GM19099 (cell line): ENCODE results near the gene ITCH.

Source experiments
- POLR2A ChIP-seq: IDR thresholded peaks from 3 replicates; pipeline ENCODE4 v1.6.1; 2011; ENCODE audit warnings: low read depth; ENCODE audit not compliant: insufficient read length; ENCODE audit errors: extremely low read depth

ITCH gene

DNA sequence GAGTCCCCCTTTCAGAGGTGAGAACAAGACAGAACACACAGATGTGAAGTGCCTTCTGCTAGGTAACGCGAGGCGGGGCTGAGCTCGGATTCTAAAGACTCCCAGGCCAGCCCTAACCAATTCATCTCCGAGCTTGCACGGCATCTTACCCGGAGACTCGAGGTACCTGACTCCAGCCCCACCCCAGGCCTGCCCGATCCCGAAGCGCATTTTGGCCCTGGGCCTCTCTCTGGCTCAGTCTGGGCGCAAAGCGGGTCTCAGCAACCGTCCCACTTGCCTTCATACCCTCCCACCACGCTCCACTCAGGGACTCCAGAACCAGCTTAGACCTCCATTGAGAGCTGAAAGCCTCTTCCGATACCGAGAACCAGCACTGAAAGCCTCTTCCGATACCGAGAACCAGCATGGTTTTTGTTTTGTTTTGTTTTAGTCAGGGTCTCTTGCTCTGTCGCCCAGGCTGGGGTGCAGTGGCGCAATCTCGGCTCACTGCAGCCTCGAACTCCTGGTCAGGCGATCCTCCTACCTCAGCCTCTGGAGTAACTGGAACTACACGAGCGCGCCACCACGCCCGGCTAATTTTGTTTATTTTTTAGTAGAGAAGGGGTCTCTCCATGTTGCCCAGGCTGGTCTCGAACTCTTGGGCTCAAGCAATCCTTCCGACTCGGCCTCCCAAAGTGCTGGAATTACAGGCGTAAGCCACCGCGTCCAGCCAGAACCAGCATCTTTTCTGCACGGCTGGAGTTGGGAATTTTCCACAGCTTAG lies 152.6 kb downstream of the ITCH start:
- peak; percentile 38 for TF ChIP-seq POLR2A

DNA sequence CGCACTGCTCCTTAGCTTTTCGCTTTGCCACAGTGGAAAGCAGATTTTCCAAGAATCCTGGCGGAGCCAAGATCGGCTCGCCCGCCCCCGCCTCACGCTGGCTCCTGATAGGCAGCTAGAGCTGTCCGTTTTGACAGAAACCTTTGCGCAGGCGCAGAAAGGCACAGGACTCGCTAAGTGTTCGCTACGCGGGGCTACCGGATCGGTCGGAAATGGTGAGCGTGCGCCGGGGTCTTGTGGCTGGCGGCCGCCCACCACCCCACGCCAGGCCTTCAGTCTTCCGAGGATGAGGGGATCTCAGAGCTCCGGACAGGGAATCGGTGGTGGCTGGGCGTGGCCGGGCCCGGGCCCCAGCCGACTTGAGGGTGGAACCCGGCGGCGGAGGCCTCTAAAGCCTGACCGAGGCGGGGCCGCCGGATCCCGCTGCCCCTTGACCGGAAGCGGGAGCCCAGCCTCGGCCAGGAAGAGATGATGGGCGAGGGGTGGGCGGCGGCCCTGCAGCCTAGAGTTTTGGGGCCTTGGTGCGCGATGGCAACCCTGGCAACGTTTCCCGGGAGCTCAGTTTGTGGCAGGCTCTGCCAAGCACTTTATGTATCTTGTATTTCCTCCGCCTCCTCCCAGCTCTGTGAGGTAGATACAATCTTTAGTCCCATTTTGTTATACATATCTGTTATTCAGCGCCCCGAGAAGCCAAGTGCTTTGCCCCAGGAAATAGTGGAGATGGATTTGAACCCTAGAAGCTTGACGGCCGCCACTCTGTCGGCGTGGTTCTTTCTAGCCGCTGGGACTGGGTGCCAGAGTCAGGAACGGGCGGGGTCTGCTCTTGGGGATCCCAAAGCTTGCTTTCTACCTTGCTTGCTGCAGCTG lies 153.4 kb downstream of the ITCH start, which contains the start of gene DYNLRB1:
Gene DYNLRB1, plus strand, starts transcription at position 176 of the 867 bp plus-strand sequence. Its CDS starts 37 bp downstream, at position 213.
- TF ChIP-seq POLR2A = peak; percentile 74

DNA sequence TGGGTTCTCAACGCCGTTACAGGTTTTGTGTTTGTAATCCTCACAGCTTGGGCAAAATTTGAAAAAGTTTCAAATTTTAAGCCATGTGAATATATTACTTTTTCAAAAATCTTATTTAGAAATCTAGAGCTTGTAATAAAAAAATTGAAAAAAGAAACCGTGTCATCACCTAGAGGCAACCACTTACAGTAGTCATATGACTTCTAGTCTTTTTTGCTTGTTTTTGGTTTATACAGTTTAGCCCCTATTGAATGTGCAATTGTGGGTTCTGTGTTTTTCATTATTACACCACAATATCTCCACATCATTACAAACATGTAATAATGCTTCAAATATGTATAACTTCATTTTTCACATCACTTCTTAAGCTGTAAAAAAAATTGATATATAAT lies 154.0 kb downstream of the ITCH start:
- no peak for TF ChIP-seq POLR2A

DNA sequence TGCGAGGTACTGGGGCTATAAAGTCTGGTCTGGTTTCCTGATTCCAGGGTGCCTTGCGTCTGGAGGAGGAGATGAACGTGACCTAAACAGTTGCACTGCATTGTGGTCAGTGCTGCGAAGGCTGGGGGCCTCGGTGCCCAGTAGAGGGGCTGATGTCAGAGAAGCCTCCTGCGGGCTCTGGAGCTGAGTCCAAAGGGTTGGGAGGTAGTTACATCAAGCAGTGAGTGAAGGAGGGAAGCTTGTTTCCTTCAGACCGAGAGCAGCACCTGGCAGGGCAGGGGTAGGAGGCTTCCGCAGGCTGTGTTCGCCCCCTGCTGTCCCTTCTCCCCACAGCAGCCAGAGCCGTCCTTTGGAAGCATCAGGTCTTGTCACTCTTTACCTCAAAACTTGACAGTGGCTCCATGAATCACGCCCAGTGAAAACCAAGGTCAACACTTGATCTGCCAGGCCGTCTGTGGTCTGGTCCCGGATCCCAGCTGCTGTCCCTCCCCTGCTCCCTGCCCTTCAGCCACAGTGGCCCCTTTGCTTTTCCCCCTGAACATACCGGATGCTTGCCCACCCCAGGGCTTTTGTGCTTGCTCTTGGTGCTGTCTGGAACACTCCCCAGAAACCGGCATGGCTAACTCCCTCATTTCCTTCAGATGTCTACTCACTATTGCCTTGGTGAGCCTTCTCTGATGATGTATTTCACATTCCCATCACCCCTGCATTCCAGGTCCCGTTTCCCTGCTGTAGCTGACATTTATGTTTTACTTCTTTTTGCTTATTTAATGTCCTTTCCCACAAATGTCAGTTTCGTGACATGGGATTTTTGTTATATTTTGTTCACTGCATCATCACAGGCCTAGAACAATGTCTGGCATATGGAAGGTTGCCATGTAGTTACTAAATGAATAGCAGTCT lies 160.1 kb downstream of the ITCH start:
- TF ChIP-seq POLR2A = no peak

DNA sequence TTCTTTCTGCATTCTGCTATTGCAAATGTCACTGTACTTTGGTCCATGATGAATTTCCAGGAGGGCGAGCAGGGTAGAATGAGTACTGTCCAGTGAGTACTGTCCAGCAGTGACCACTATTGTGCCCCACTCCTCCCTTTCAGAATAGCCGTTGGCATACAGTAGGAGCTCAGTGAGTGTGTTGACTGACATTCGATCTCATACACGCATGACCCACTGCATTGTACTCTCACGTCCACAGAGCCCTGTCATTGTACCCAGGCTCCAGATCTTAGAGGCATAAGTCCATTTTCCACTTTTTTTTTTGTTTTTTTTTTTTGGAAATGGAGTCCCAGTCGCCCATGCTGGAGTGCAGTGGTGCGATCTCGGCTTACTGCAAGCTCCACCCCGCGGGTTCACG lies 161.4 kb downstream of the ITCH start:
- TF ChIP-seq POLR2A = no peak

DNA sequence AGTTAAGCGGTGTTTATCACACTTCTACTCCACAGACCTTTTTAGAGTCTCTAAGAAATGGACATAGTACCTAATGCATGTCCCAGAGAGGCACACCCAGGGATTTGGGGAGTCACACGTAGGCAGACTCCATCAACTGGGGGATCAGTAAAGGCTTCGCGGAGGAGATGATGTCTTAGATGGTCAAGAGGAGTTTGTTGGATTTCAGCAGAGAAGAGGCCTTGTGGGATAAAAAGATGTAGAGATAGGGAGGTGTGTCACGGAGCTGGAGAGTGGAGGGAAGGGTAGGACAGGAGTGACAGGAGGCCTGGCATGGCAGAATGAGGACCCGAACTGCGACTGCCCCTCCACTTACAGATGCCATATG lies 162.3 kb downstream of the ITCH start:
- TF ChIP-seq POLR2A = no peak

DNA sequence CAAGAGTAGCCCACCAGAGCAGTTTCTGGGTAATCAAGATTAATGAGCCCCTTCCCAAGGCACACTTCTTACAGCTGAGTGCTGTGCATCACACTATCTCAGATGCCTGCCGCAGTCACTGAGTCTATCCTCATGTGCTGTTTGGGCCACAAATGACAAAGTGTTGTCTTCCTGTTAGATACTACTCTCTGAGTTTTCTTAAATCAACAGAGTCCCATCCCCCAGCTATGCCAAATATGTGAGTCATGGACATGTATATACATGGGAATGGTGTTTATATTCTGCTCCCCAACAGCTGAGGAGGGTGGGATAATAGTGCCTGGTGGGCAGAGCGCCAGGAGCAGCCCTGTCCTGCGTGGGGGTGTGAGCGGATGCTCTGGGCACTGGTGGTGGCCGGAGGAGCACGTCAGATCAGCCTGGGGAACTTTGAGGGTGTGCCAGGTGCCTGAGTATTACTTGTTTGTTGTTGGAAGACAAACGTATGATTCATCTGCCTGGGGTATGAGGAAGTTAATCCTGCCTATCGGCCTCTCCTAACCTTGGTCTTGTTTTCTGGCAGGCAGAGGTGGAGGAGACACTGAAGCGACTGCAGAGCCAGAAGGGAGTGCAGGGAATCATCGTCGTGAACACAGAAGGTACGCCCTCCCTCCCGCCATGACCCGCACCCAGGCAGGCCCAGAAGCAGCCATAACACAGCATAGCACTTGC lies 162.8 kb downstream of the ITCH start:
- TF ChIP-seq POLR2A = no peak

DNA sequence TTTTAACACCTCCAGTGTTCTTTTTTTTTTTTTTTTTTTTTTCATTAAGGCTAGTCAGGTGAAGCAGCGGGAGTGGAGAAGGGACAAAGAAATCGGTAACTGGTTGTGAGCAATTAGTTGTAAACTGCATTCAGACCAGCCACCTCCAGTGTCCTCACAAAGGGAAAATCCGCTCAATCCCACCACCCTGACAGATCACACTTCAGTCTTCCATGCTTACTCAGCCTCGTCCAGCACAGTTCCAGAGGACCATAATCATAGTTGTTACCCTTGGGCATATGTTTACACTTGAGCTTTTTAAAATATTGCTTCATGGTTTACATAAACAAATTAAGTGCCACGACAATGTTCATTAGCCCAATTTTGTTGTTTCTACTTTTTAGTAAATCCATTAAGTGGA lies 163.4 kb downstream of the ITCH start:
- no peak for TF ChIP-seq POLR2A

DNA sequence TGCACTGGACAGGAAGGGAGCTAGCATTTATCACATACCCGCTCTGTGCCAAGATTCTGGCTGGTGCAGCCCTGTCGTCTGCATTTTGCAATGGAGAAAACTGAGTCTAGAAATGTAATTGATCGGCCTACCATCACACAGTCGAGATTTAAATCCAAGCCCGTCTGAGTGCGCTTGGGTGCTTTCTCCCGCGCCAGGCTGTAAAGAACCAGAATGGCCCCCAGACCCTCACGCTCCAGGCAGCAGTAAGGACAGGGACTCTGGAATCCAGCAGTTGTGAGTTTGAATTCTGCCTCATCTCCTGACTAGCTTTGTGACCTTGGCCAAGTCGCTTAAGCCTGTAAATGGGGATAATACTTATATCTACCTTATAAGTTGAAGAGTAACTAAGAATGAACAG lies 163.9 kb downstream of the ITCH start:
- no peak for TF ChIP-seq POLR2A

DNA sequence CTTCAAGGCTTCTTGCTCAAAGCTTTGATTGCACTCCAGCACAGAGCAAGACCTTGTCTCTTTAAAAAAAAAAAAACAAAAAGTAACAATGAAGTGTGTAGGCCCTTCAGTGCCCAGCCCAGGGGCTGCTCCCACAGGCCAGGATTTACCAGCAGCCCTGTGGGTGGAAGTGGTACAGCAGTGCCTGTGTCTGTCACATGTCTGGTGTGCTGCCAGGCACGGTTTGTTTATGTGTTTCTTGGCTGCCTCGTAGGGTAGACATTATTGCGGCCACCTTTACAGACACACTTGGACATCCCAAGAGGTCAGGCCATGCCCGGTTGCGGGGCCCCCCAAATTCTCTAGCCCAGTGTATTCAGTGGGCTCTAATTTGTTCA lies 165.8 kb downstream of the ITCH start:
- no peak for TF ChIP-seq POLR2A

DNA sequence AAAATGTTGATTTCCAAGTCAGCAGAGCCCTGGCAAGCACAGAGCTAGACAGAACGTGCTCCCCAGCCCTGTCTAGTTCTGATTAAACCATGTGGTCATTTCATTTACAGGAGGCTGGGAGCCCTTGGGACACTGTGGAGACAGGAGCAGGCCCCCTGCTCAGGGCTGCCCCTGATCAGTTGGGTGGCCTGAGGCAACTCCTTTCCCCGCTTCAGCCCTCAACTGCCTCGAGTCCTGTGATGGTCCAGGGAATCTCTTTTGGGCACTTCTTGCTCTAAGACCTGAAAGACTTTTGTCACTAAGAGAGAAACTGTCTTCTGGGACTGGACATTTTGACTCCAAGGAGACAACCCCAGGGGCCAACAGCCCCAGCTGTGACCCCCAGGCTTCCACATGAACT lies 166.7 kb downstream of the ITCH start:
- no peak for TF ChIP-seq POLR2A

DNA sequence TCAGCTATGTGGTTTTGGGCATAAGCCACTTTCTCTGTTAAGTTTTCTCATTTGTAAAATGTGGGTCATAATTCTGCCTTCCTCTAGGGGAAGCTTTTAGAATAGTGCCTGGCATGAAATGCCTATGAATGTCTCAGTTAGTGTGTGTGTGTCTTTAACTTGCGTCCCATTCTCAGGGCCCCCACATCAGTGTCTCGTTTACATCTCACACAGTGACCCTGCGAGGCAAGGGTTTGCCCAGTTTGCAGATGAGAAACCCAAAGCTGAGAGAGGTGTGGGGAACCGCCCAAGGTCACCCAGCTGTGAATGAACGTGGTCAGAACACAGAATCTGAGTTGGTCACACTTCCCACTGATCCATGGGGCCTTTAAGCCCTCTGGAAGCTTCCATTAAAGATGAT lies 167.3 kb downstream of the ITCH start:
- TF ChIP-seq POLR2A = no peak

DNA sequence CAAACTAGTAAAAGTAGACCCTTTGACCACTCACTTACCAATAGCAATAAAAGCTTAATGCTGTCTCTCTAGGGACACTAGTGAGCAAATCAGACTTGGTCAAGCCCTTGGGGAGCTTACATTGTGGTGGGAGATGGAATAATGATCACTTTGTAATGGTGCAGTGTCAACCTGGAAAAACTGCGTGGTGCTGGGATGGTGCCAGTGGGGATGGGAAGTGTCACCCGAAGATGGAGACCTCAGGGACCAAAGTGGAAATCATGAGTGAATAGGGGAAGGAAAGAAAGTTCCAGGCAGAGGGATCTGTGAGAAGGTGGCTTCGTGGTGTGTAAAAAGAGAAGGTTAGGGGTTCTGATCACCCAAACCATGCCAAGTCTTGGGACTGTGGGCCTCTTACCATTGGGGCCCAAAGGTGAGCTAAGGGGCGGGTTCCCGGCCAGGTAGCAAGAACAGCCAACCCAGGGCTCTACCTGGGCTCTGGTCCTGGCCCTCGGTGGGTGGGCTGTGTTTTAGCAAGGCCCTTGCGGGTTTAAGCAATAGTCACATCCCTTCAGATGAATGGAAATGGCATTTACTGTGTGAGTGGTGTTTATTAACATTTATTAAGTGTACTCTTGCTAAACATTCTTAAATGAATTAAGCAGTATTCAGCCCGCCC lies 168.7 kb downstream of the ITCH start:
- no peak for TF ChIP-seq POLR2A

DNA sequence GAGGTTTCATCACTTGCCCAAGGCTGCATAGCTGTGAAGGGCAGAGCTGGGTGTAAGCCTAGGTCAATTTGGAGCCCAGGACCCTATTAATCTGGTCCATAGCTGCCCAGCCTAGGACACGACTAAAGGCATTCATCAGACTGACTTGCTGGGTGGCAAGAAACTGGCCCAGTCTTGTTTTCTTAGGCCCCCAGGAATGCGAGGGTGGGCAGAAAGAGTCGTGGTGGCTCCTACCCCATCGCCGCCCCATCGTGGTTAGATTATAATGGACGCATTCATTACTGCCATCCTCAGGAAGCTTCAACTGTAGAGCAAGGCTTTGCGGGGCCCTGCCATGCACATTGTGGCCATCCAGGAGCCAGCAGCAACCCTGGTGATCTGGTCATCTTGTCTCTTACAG lies 169.2 kb downstream of the ITCH start:
- TF ChIP-seq POLR2A = no peak
